H1 (cell line): ENCODE data around the gene DDI2. TPM values are rescaled to one million over a fixed set of nuclear protein-coding genes. Genes with fewer than 3 reads are reported as not detected.

Experiments
- CTCF ChIA-PET: fragments of 300-600 bp; sonication (Branson Sonifier 250); formaldehyde crosslinking; loops from one replicate; lab custom pipeline; 2021; ENCODE audit not compliant: partially characterized antibody; lab: Charles Lee
- POLR2A ChIA-PET: fragments of 300-600 bp; sonication (Branson Sonifier 250); formaldehyde crosslinking; loops from one replicate; lab custom pipeline; 2021; ENCODE audit warnings: inconsistent platforms; ENCODE audit not compliant: partially characterized antibody; lab: Charles Lee
- DNase-seq, 2 experiments: peaks; one replicate each; pipeline versions ENCODE4 v3.0.0 to v3.0.0-alpha.2; 2010 to 2022; ENCODE audit warnings: low spot score in 2 of 2, low read depth in 1 of 2, mixed read lengths in 1 of 2
- FAIRE-seq: peaks from 2 replicates; lab custom pipeline; 2011; peaks lifted over from hg19 to GRCh38; lab: Jason Lieb, UNC
- H2AFZ ChIP-seq: 2 replicates; pipeline ENCODE4 v1.8.1; 2012; ENCODE audit warnings: low read length, inconsistent platforms
- H2AK5ac ChIP-seq: 2 replicates; pipeline ENCODE4 v1.6.1; 2013; ENCODE audit warnings: low read depth, low read length
- H2BK120ac ChIP-seq: replicated peaks from 2 replicates; pipeline ENCODE3; 2013; ENCODE audit warnings: low read depth, low read length, inconsistent platforms
- H2BK12ac ChIP-seq: 2 replicates; pipeline ENCODE4 v1.6.1; 2013; ENCODE audit warnings: low read depth, low read length
- H2BK15ac ChIP-seq: 2 replicates; pipeline ENCODE4 v1.6.1; 2013; ENCODE audit warnings: low read length
- H2BK20ac ChIP-seq: 2 replicates; pipeline ENCODE4 v1.6.1; 2013; ENCODE audit warnings: low read length
- H2BK5ac ChIP-seq: 2 replicates; pipeline ENCODE4 v1.6.1; 2013; ENCODE audit warnings: low read depth, low read length
- H3K14ac ChIP-seq: 2 replicates; pipeline ENCODE4 v1.6.1; 2013; ENCODE audit warnings: inconsistent platforms; ENCODE audit not compliant: insufficient read length
- H3K18ac ChIP-seq: 2 replicates; pipeline ENCODE4 v1.6.1; 2013; ENCODE audit warnings: low read length; ENCODE audit errors: extremely low read depth
- H3K23ac ChIP-seq: 2 replicates; pipeline ENCODE4 v1.6.1; 2013; ENCODE audit warnings: inconsistent platforms; ENCODE audit not compliant: insufficient read length
- H3K23me2 ChIP-seq: 2 replicates; pipeline ENCODE4 v1.6.1; 2013; ENCODE audit warnings: low read depth, low read length
- H3K27ac ChIP-seq: 2 replicates; pipeline ENCODE4 v1.6.1; 2011; ENCODE audit warnings: low read depth, low read length, inconsistent platforms
- H3K27me3 ChIP-seq, 4 experiments: replicated peaks in 1 of 4; 1 replicate in 1 of 4; 2 replicates in 3 of 4; pipeline versions ENCODE4 v1.6.1 to v1.8.1; 2011 to 2013; ENCODE audit warnings: low read length in 3 of 4, mild to moderate bottlenecking in 3 of 4, inconsistent platforms in 2 of 4, mixed read lengths in 2 of 4, moderate library complexity in 1 of 4; ENCODE audit not compliant: control insufficient read depth in 3 of 4, insufficient read depth in 3 of 4; ENCODE audit errors: extremely low read depth in 1 of 4
- H3K36me3 ChIP-seq, 4 experiments: 2 replicates each; pipeline versions ENCODE4 v1.6.1 to v1.8.1; 2011 to 2013; ENCODE audit warnings: mild to moderate bottlenecking in 4 of 4, low read length in 3 of 4, moderate library complexity in 2 of 4, control low read depth in 1 of 4, inconsistent platforms in 1 of 4; ENCODE audit not compliant: insufficient read depth in 4 of 4, control insufficient read depth in 2 of 4
- H3K4ac ChIP-seq: replicated peaks from 2 replicates; pipeline ENCODE3; 2013; ENCODE audit warnings: low read length, low read depth, mixed read lengths, inconsistent platforms; ENCODE audit not compliant: insufficient read length
- H3K4me1 ChIP-seq, 4 experiments: replicated peaks in 1 of 4; 1 replicate in 1 of 4; 2 replicates in 3 of 4; pipeline versions ENCODE4 v1.6.1 to v1.8.1; 2011 to 2013; ENCODE audit warnings: low read length in 3 of 4, inconsistent platforms in 2 of 4, mixed read lengths in 1 of 4; ENCODE audit not compliant: insufficient read depth in 4 of 4, control insufficient read depth in 3 of 4
- H3K4me2 ChIP-seq, 2 experiments: 2 replicates each; pipeline versions ENCODE4 v1.6.1 to v1.8.1; 2011 to 2013; ENCODE audit warnings: low read depth in 2 of 2, low read length in 2 of 2, control low read depth in 1 of 2, inconsistent platforms in 1 of 2, mild to moderate bottlenecking in 1 of 2; ENCODE audit not compliant: insufficient read depth in 1 of 2
- H3K4me3 ChIP-seq, 4 experiments: fragments of 200-600, 300-600 bp in 1 of 4; sonication (generic), shearing (Covaris generic), sonication (Bioruptor Twin) in 1 of 4; 2 replicates each; pipeline versions ENCODE4 v1.5.1 to v1.8.1; 2011 to 2016; ENCODE audit warnings: low read length in 4 of 4, low read depth in 3 of 4, control low read depth in 2 of 4, inconsistent platforms in 2 of 4, mild to moderate bottlenecking in 2 of 4, mixed read lengths in 1 of 4, moderate library complexity in 1 of 4; ENCODE audit not compliant: insufficient read depth in 2 of 4; ENCODE audit errors: extremely low read depth in 1 of 4
- H3K56ac ChIP-seq: replicated peaks from 2 replicates; pipeline ENCODE3; 2013; ENCODE audit warnings: low read depth, mild to moderate bottlenecking, mixed read lengths, low read length, inconsistent platforms; ENCODE audit not compliant: insufficient read length
- H3K79me1 ChIP-seq: 2 replicates; pipeline ENCODE4 v1.6.1; 2013; ENCODE audit warnings: low read depth, low read length, control low read depth
- H3K79me2 ChIP-seq, 2 experiments: 2 replicates each; pipeline versions ENCODE4 v1.6.1 to v1.8.1; 2012 to 2013; ENCODE audit warnings: low read length in 2 of 2, mild to moderate bottlenecking in 2 of 2, inconsistent platforms in 1 of 2; ENCODE audit not compliant: insufficient read depth in 2 of 2, control insufficient read depth in 1 of 2
- H3K9ac ChIP-seq, 4 experiments: replicated peaks in 1 of 4; 1 replicate in 1 of 4; 2 replicates in 3 of 4; pipeline versions ENCODE4 v1.6.1 to v1.8.1; 2011 to 2013; ENCODE audit warnings: low read depth in 3 of 4, low read length in 3 of 4, control low read depth in 2 of 4, mild to moderate bottlenecking in 2 of 4, moderate library complexity in 2 of 4, inconsistent platforms in 1 of 4; ENCODE audit errors: extremely low read depth in 1 of 4
- H3K9me3 ChIP-seq, 2 experiments: 2 replicates each; pipeline versions ENCODE4 v1.6.1 to v1.8.1; 2012 to 2013; ENCODE audit warnings: mild to moderate bottlenecking in 2 of 2, moderate library complexity in 2 of 2, control low read depth in 1 of 2, inconsistent platforms in 1 of 2, low read depth in 1 of 2, low read length in 1 of 2, mixed read lengths in 1 of 2; ENCODE audit not compliant: insufficient read depth in 2 of 2
- H4K20me1 ChIP-seq, 2 experiments: replicated peaks in 1 of 2; 2 replicates each; pipeline versions ENCODE3 to v1.8.1; 2011 to 2013; ENCODE audit warnings: inconsistent platforms in 2 of 2, low read length in 2 of 2, mild to moderate bottlenecking in 1 of 2; ENCODE audit not compliant: insufficient read depth in 2 of 2, control insufficient read depth in 1 of 2
- H4K5ac ChIP-seq: 2 replicates; pipeline ENCODE4 v1.6.1; 2013; ENCODE audit warnings: low read length, low read depth, mixed read lengths, inconsistent platforms; ENCODE audit not compliant: insufficient read length
- H4K8ac ChIP-seq: 2 replicates; pipeline ENCODE4 v1.8.0; 2013; ENCODE audit warnings: mild to moderate bottlenecking, moderate library complexity, low read length, inconsistent platforms; ENCODE audit not compliant: insufficient read depth; ENCODE audit errors: extremely low read depth
- H4K91ac ChIP-seq: replicated peaks from 2 replicates; pipeline ENCODE3; 2013; ENCODE audit warnings: low read length, mixed read lengths, inconsistent platforms; ENCODE audit not compliant: insufficient read length
- BCL11A ChIP-seq, 2 experiments: IDR thresholded peaks; one replicate each; pipeline ENCODE4 v1.6.1; 2011; ENCODE audit warnings: low read depth in 2 of 2, low read length in 2 of 2, mild to moderate bottlenecking in 2 of 2
- CBX5 ChIP-seq: fragments of 300-800, 300-1000 bp; sonication (generic); IDR thresholded peaks from 2 replicates; pipeline ENCODE4 v1.7.1; 2016; ENCODE audit warnings: antibody characterized with exemption, low read length, low read depth
- JUN ChIP-seq: IDR thresholded peaks from 2 replicates; pipeline ENCODE4 v1.6.1; 2011; ENCODE audit warnings: low read depth, mild to moderate bottlenecking, improper control_type of control experiment, low read length
- KDM1A ChIP-seq: fragments of 200-600, 300-600 bp; sonication (generic); IDR thresholded peaks from 2 replicates; pipeline ENCODE4 v1.7.1; 2016; ENCODE audit warnings: mild to moderate bottlenecking, low read length, borderline replicate concordance
- NRF1 ChIP-seq: IDR thresholded peaks from 2 replicates; pipeline ENCODE4 v1.6.1; 2011; ENCODE audit warnings: mild to moderate bottlenecking, low read depth, low read length, improper control_type of control experiment
- RAD21 ChIP-seq, 2 experiments: IDR thresholded peaks in 1 of 2; conservative IDR thresholded peaks in 1 of 2; 2 replicates each; pipeline ENCODE4 v1.6.1; 2011; ENCODE audit warnings: low read depth in 2 of 2, low read length in 2 of 2, improper control_type of control experiment in 1 of 2, inconsistent platforms in 1 of 2, mild to moderate bottlenecking in 1 of 2, moderate library complexity in 1 of 2
- RXRA ChIP-seq: IDR thresholded peaks from 2 replicates; pipeline ENCODE4 v1.6.1; 2011; ENCODE audit warnings: low read depth, mild to moderate bottlenecking, low read length, moderate library complexity; ENCODE audit not compliant: insufficient read depth
- SP4 ChIP-seq: IDR thresholded peaks from 2 replicates; pipeline ENCODE4 v1.6.1; 2012; ENCODE audit warnings: low read length, inconsistent platforms
- TAF1 ChIP-seq: IDR thresholded peaks from 2 replicates; pipeline ENCODE4 v1.6.1; 2011; ENCODE audit warnings: mild to moderate bottlenecking, low read depth, low read length
- TBP ChIP-seq: IDR thresholded peaks from 2 replicates; pipeline ENCODE4 v1.6.1; 2011; ENCODE audit warnings: low read depth, low read length, improper control_type of control experiment
- TCF12 ChIP-seq: IDR thresholded peaks from 2 replicates; pipeline ENCODE4 v1.6.1; 2011; ENCODE audit warnings: low read depth, mild to moderate bottlenecking, low read length
- WGBS, 2 experiments: shearing (Covaris generic) in 1 of 2; methylation state at CpG; one replicate each; pipeline versions ENCODE4 v1.1.6 to v1.1.7; 2013 to 2015; ENCODE audit warnings: low lambda C conversion rate in 2 of 2, mixed read lengths in 2 of 2, inconsistent platforms in 1 of 2, low coverage in 1 of 2, missing lambda C conversion rate in 1 of 2; ENCODE audit not compliant: insufficient replicate concordance in 2 of 2, insufficient coverage in 1 of 2, insufficient read length in 1 of 2; ENCODE audit errors: extremely low coverage in 1 of 2, missing lambda C conversion rate in 1 of 2; 5-methylcytosine and 5-hydroxymethylcytosine counted together
- polyA plus RNA-seq, 7 experiments: library from polyadenylated mRNA; depleted of rRNA in 3 of 7; stranded (reverse) in 5 of 7; unstranded in 2 of 7; fragments of >200 nt in 5 of 7; fragments of 200-250 nt in 2 of 7; gene quantifications; 1 replicate in 5 of 7; 2 replicates in 1 of 7; 4 replicates in 1 of 7; pipeline versions ENCODE4 v1.2.1 to v1.2.3, GENCODE V29; 2011 to 2013; ENCODE audit warnings: missing spikeins in 2 of 7, mixed read lengths in 2 of 7
- total RNA-seq: library from RNA; stranded (reverse); fragmentation: NEBNext Ultra II Directional; extraction: Animal tissue kit (Norgen Biotek cat#: 25700); gene quantifications from 2 replicates; pipeline ENCODE4 v1.2.1, GENCODE V29; 2021
- TF ChIP-seq, protein P1 (sequence below): IDR thresholded peaks from 2 replicates; pipeline ENCODE4 v1.6.1; 2011; ENCODE audit warnings: low read depth, mild to moderate bottlenecking, low read length; ENCODE audit not compliant: insufficient read depth

The DDI2 gene
- total and polyA plus RNA-seq, 2 of the 8 experiments (the other 6 are each of a cell fraction or from before 2014, with no cell fraction given): 7.7 to 38.3 TPM

DNA sequence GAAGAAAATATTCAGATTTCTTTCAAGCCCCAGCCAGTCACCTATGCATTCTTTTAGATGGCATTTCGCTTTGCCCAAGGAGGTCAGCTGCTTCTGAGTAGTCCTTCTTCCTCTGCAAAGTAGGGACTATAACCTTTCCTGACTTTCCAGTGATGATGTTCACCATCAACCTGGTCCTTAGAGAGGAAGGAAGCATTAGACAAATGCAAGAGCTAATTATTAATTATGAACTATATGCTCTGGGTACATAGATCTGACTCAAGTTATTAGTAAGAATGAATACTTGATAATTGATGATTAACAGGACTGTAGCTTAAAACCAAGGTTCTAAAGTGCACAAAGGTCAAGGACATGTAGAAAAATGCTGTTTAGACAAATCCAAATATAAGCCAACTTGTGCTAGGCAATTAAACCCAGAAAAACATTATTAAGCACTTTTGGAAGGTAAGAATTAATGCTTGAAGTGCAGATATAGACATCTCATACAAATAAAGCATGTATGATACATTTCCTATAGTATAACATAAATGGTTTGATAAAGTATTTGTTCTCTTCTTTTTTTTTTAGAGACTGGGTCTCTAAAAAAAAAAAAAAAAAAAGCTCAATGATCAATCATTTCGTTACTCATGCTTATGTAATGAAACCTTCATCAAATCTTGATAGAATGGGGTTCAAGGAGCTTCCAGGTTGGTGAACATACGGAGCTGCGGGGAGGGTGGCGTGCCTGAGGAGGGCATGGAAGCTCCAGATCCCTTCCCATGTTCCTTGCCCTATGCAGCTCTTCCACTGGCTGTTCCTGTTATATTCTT lies 21.2 kb upstream of the DDI2 start:
- H3K4me2 ChIP-seq: 0 out of 4 replicates have a peak overlapping the region, but pooled peaks of 1 of the 2 experiments have one; percentile 32
- H3K18ac ChIP-seq: no peak overlapping the region
- DNase-seq (no peak), FAIRE-seq (no peak)
- no peak overlapping the region for H2BK5ac ChIP-seq
- H2BK12ac ChIP-seq: no peak overlapping the region
- no peak overlapping the region for H2BK120ac ChIP-seq
- no peak overlapping the region for H3K27ac ChIP-seq
- no peak overlapping the region for H4K8ac ChIP-seq
- no peak overlapping the region for H2BK15ac ChIP-seq
- H3K9ac ChIP-seq: no peak overlapping the region; a peak in 1 of 7 replicates
- H4K91ac ChIP-seq: no peak overlapping the region
- no peaks in the 10 kb centered on the region for H3K79me2 ChIP-seq
- H3K27me3 ChIP-seq: no peaks in the 10 kb centered on the region
- no peaks in the 10 kb centered on the region for H3K9me3 ChIP-seq
- H4K20me1 ChIP-seq: no peaks in the 10 kb centered on the region
- H2AFZ ChIP-seq: no peak overlapping the region
- no peaks in the 10 kb centered on the region for H3K23me2 ChIP-seq
- no peaks in the 10 kb centered on the region for H3K79me1 ChIP-seq
- WGBS, 2 experiments: 84% methylated on average over 5 of the region's 5 CpGs; no CpG with 5 or more reads in 1 of the 2 experiments
- H3K4me1 ChIP-seq: peaks cover 0 to 5% (median 1%) of the 10 kb centered on the region in 4 experiments; a peak in 2 of 7 replicates
- H3K4ac ChIP-seq: no peak overlapping the region
- H3K23ac ChIP-seq: no peak overlapping the region
- ChIA-PET POLR2A (interaction anchor here (0.9 to 2.1 kb wide), 3 partner anchors 9 to 12 kb away, joined by 3 to 12 read pairs (median 4); partner anchors contain the start of gene AGMAT), CTCF (interaction anchor here (0.6 to 4.4 kb wide), 18 partner anchors 8 to 144 kb away, joined by 3 to 41 read pairs (median 4); partner anchors contain the start of gene TMEM82)
- no peak overlapping the region for H2AK5ac ChIP-seq
- no peak overlapping the region for H4K5ac ChIP-seq
- no peak overlapping the region for H3K14ac ChIP-seq
- H3K36me3 ChIP-seq: no peaks in the 10 kb centered on the region
- H2BK20ac ChIP-seq: no peak overlapping the region
- no peak overlapping the region for H3K56ac ChIP-seq
- H3K4me3 ChIP-seq: no peak overlapping the region
- TF ChIP-seq BCL11A (IDR thresholded peaks at IDR 0.05; ENCODE audit: low read depth in 2 of 2, low read length in 2 of 2) (no peak), RXRA (no peak), TAF1 (no peak), SP4 (no peak), TCF12 (no peak), RAD21 (IDR thresholded peaks at IDR 0.05 in 1 of 2, conservative IDR thresholded peaks at IDR 0.05 in 1 of 2; ENCODE audit: low read depth in 2 of 2, low read length in 2 of 2) (no peak), KDM1A (no peak), NRF1 (no peak), CBX5 (no peak), JUN (no peak), TBP (no peak)
- TF ChIP-seq, protein P1, sequence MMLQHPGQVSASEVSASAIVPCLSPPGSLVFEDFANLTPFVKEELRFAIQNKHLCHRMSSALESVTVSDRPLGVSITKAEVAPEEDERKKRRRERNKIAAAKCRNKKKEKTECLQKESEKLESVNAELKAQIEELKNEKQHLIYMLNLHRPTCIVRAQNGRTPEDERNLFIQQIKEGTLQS: no peak
